Measurements from ENCODE around the gene STPG4.

The STPG4 gene

DNA sequence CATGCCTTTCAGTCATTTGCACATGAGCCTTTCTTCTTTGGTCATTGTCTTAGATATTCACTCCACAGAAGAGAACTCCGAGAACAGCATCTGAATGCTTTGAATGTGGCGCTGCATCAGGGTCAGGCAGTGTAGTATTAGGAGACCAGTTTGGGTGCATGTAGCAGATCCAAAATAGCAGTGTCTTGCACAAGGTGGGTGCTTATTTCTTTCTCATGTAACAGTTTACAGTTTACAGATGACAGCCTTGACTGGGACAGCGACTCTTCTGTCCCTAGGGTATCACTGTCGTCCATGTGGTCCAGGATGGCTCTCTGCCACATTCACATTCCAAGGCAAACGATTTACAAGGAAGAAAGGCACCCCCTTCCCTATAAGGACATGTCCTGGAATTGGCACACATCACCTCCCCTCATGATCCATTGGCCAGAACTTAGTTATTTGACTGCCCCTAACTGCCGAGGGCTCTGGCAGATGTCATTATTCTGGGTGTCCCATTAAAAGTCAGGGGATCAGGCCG is 101.0 kb downstream of the STPG4 start:
- DNase-seq (ENCODE audit: low spot score) = no peak

DNA sequence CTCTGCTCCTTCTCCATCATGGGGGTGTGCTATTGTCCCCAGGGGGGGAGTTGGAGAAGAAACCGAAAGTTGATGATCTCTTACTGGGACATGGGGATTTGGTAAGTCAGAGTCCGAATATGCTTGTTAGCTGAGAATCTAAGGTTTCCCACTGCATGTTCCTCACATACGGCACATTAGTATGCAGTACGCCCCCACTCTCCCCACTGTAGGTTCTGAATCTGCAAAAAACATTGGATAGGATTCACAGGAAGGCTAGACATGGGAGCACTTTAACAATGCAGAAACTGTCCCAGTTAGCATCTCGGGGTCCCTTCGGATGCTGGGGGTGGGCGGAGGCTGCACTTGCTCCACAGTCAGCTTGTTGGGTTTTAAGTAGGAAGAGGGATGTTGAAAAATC is 102.3 kb downstream of the STPG4 start:
- DNase-seq (ENCODE audit: low spot score) = no peak

DNA sequence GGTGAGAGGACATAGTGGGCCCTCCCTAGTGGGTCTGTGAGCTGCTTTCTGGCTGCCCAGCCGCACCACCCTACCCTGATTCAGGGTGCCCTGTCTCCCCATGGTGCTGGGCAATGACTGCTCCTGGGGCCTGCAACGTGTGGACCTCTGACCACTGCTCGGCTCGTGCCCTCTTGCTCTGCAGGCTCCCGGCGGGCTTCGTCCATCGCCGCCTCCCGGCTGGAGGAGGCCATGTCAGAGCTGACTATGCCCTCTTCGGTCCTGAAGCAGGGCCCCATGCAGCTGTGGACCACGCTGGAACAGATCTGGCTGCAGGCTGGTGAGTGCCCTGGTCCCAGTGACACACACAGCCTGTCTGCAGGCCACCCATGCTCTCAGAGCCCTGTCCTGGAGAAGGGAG is 103.5 kb downstream of the STPG4 start:
- no peak for DNase-seq (ENCODE audit: low spot score)

DNA sequence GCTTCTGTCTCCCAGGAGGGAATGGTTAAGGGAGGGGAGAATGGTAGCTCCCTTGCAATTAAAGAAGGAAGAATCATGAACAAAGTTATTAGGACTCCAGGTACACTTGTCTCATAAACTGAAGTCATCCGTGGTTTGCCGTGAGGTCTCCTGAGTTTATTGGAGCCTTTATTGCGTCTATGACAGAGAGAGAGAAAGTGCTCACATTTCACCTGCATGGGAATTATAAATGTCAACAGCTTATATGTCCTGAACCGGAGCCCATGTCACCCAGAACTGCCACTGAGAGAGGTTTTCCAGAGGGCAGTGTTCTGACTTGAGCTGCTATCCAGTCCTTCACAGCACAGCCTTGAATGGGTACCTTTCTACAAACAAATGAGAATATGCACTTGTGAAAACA is 104.3 kb downstream of the STPG4 start:
- DNase-seq (ENCODE audit: low spot score) = no peak

DNA sequence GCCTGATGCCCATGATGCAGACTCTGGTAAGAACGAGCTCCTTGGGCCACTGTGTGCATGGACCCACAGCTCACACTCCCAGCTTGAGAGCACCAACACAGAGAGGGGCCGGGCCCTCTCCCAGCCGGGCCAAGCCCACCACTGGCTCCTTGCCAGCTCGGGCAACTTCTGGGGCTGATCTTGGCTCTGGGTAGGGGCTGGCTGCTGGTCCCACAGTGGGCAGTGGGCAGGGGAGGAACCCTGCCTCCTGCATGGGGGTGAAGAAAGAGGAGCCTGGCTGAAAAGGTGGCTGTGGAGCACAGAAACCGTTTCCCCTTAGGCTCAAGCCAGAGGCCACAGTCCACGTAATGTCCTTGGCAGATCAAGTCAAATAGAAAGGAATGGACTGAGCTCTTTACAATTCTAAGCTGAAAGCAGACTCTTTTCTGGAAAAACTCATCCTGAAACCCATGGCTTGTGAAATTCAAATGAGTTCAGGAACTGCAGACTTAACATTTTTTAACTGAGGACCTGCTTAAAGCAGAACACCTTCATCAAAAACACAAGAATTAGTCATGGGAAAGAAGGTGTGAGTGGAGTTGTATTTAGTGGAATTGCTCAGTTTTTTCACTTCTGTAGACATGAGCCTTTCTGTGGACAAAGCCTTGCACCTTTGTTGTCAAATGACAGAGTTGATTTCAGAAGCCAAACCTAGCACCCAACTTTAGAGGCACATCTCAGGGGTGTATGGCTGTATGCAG is 104.9 kb downstream of the STPG4 start:
- DNase-seq (ENCODE audit: low spot score) = no peak

DNA sequence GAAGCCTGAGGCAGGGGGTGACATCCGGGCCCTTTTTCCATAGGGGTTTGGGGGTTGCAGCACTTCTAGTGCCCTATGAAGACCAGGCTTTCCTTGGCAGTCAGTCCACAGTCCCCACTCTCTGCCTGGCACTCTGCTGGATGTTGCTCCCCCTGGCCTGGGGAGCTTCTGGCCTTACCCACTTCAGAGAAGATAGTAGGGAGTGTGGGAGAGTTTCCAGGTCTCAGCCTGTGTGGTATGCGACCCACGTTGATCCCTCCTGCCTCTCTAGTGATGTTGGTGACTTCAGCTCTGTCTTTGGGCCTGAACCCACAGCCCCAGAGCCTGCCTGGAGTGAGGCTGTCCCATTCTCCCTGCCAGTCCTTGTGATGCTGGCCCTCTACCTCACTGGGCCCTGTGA is 105.6 kb downstream of the STPG4 start:
- DNase-seq (ENCODE audit: low spot score) = no peak

DNA sequence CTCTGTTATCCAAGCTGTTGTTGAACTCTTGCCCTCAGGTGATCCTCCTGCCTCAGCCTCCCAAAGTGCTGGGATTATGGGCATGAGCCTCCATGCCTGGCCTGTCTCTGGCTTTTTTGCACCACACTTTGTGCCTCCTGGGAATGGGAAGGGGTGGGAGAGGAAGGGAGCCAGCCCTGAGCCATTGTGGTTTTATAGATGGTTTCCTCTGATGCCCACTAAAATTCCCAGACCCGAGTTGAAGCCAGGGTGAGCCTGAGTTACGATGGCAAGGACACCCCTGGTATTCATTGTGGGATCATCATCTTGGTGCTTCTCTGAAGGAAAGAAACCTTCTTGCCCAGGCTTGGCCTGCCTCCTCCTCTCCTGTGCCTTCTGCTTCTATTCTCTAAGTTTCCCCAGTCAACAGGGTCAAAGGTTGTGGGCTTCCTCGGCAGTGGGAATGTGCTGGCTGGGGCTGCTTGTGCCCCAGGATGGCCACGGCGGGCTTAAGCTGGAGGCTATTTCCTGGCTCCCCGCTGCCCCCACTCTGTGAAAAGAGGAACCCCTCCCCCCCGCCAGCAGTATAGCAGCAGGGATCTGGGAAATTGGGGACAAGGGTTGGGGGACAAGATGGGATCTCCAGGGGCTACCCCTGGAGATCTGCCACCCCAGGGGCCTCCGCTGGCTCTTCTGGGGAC is 106.2 kb downstream of the STPG4 start:
- no peak for DNase-seq (ENCODE audit: low spot score)

DNA sequence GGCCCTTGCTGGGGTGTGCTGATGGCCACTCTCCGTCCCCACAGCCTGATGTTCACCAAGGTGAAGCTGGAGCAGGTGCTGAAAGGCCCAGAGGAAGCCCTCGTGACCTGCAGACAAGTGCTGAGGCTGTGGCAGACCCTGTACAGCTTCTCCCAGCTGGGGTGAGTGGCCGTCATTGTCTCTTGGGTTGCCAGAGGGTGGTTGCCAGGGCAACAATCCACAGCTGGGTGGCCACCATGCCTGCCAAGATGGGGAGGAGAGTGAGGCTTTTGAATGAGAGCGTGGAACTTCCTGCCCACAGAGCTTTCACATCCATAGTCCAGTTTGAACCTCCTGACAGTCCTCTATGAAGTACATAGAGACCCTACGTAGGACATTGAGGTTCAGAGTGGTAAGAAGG is 108.8 kb downstream of the STPG4 start:
- DNase-seq (ENCODE audit: low spot score) = no peak

DNA sequence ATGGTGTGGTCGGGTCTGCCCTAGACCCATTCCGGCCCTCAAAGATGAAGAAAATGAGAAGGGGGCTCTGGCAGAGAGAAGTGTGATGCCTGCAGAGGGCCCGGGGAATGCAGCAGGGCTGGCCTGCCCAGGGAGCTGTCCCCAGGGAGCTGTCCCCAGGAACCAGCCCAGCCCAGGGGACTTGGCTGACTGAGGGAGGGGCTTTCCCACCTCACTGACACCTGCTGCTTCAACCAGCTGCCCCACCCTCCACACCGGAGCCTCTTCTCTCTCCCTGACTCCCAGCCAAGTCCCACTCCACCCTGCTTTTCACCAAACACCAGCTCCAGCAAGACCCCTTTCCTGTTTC is 111.2 kb downstream of the STPG4 start:
- no peak for DNase-seq (ENCODE audit: low spot score)

DNA sequence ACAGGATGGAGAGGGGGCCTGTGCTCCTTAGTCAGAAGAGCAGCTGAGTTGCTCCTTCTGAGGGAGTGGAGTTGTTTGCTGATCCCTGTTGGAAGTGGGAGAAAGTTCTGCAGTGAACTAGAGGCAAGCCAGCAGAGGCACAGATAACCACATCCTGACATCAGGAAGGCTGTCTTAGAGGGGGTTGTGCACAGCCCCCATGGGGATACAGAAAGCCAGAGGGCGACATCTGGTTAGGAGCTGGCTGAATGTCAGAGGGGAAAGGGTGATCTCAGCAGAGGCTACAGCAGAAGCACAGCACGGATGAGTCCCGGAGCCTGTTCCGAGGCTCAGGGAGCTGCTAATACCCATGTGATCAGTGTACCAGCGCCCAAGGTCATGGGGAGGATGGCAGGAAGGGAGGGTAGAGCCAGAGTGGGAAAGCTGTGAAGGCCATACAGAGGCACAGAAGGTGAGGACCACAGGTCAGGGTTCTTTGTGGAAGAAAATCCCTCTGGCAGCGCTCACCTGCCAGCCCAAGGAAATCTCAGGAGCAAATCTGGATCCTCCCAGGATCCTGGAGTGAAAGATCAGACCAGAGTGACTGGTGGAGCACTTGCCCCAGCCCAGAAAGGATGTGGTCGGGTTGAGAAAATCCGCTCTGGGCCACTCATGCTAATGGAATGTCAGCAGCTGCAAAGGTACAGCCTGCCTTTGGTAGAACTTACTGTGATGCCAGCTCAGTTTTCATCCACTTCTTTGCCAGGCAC is 111.8 kb downstream of the STPG4 start:
- DNase-seq (ENCODE audit: low spot score) = no peak

DNA sequence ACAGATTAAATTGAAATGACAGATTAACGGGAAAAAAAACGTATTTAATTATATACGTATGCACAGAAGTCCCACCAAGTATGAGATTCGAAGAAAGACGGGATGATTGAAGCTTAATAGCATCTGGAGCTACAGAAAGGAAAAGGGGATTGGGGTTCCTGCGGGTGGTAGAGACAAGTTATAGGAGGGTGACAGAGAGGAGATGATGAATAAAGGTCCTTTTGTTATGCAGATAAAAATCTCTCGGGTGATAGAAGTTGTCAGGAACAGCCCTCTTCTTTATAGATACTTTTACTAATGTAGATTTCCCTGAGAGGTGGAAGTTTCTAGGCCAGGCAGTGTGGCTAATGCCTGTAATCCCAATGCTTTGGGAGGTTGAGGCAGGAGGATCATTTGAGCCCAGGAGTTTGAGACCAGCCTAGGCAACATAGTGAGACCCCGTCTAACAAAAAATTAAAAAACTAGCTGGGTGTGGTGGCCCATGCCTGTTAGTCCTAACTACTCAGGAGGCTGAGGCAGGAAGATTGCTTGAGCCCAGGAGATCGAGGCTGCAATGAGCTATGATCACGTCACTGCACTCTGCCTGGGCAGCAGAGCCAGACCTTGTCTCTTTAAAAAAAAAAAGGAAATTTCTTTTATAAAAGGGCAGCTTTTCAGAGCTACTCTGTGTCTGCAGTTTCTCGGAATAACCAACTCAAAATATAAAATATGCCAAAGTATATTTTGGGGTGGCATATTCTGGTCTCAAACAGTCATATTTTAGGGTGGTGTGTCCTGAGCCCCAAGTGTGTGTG is 113.0 kb downstream of the STPG4 start:
- DNase-seq (ENCODE audit: low spot score) = no peak

DNA sequence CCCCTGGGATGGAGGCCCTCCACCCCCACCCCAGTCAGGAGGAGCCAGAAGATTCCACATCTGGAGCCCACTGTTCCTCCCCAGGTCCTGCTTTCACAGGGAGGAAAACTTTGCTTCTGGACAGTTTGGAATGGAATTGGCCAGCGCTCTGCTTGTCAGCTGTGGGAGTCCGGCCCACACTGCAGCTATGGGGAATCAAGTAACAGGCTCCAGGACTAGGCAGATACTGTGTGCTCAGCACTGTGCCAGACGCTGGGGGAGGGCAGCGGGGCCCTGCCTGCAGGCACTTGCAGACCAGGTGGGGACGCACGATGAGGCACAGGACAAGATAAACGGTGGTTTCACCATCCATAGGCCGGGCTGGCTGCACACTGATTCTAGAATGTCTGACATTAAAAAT is 114.0 kb downstream of the STPG4 start:
- no peak for DNase-seq (ENCODE audit: low spot score)

DNA sequence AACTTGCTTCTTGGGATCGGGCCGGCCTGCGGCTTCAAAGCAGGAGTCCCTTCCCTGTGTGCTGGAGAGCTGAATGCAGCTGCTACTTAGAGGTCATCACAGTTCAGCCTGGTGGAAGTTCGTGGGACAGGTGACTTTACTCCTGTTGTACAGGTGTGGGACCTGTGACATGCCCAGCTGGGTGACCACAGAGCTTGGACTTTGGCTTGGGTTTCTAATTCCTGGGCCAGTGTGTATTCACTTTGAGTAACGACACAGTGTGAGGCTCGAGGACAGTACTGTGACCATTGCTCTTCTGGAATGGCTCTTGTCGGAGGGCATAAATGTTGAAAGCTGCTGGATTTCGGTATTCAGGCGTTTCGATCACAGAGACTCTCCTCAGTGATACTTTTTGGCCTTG is 114.5 kb downstream of the STPG4 start:
- no peak for DNase-seq (ENCODE audit: low spot score)

DNA sequence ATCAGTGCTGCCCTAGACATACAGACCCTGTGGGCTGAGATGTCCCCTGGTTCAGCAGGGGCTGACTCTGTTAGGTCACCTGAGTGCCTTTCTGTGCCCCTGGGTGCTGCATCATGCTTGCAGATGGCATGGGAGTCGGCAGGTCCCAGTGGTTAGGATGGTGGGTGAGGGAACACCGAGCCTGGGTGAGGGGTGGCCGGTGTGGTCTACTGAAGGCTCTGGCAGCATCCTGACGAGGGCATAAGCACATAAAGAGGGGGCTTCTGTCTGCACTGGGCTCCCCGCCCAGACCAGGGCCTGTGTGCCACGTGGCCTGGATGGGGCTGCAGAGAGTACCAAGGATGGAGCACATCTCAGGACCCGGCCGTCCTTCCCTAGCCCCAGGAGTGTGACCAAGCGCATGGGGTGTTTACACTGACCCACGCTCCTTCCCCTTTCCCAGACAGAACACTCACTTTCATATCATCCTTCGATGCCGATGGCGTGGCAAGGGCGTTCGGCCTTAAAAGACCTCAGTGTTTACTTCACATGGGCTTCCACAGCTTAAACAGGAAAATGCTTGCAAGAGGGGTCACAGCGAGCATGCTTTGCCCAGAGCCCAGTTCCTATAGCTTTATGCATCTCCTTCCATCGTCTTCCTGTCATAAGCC is 115.1 kb downstream of the STPG4 start:
- DNase-seq (ENCODE audit: low spot score) = no peak

DNA sequence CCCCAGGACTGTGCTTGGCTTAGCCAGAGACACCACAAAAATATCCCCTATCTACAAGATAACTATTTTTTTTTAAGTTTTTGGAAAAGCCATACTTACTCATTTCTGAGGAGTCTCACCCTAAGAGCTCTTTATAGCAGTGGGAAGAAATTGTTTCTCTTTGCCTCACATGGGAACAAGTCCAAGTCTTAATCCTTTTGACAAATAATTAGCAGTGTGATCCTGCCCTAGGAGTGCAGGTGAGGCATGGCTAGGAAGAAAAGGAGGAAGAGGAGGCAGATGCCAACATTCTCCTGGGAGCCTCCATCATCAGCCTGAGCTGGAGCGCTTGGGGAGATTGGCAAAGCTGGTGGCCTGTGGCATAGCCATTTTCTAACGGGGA is 115.6 kb downstream of the STPG4 start:
- no peak for DNase-seq (ENCODE audit: low spot score)

DNA sequence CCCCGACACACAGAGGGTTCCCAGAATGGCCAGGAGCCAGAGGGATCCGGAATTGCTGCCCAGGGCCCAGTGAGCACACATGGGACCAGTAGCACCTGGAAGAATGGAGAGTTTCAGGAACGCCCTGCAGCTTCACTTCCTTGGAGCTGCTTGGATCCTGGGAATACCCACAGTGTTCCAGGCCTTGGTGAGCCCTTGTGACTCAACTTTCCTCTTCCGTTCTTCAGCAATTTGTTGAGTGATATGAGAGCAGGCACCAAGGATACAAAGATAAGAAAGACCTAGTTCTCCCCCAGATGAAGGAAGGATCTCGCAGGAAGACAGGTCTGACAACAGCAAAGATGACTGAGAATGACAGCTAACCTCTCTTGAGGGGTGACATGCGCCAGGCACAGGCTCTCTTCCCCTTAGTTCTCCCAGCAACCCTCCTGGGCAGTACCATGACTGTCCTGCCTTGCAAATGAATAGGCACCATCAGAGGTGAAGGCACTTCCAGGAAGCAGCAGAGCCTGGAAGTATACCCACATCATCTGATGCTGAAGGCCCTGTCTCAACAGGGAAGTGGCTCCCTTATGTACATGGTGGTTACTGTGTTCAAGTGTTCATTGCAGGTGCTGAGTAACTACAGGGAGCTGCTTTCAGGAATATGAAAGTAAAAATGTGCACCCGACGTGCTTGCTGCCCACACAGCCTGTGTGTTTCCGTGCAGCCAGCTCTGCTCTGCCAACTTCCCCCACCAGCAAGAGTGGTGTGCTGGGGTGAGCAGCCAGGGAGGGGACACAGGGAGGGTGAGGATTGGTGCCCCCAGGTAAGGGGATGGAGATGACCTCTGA is 116.2 kb downstream of the STPG4 start:
- DNase-seq (ENCODE audit: low spot score) = peak; percentile 28

DNA sequence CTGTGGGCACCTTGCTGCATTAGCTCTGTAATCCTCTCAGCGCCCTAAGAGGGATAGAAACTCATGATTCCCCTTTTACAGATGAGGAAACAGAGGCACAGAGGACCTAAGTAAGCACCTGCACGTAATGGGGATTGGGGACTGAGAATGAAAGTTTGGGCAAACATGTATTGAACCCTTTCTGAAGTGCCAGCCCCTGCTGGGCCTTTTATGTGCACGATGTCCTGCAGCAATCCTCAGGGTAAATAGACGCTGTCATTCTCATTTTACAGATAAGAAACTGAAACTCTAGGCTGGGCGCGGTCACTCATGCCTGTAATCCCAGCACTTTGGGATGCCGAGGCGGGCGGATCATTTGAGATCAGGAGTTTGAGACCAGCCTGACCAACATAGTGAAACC is 117.4 kb downstream of the STPG4 start:
- no peak for DNase-seq (ENCODE audit: low spot score)

Data from activated CD4-positive, alpha-beta T cell treated with anti-CD3 and anti-CD28 coated beads, Interleukin-2, Interleukin-4, amounts not matched to agents 100 ng/mL and 50 ng/mL, durations not matched to agents 16 hours and 8 hours (primary cell).